COLO668 (cell line): ENCODE measurements around the gene CXorf49B.

Experiments used
- DNase-seq: peaks from one replicate; lab custom pipeline; 2025; ENCODE audit not compliant: unreplicated experiment; lab: John Stamatoyannopoulos, UW

Gene CXorf49B

DNA sequence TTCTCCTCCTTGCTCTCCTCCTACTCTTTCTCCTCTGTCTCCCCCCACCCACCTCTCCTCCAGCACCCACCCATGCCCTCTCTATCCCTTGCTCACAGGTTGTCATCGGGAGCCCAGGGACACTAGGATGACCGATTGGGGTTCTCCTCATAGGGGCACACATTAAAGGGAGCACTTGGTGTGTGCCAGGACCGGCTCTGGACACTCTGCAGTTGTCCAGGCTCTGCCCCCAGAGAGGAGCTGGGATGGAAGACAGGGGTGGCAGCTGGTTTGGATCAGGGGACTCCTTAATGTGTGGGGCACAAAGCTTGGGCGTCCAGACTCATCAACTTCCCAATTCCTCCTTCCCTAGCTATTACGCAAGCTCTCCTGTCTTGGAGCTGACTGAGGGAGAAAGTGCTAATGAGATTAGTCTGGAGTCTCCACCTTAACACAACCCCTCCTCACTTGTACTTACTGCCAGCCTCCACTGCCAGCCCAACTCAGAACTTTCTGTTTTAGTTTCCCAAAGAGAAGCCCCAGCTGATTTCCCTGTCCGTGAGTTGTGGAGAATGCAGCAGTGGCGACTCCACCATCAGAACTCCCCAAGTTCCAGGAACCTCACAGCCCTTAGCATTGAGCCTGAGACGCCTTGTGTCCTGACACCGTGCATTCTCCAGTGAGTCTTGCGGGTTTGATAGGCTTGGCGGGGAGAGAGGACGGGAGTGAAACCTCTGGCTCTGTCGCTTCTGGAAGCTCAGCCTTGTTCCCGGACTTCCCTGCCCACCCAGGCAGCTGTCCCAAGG, 52.2 kb downstream of the CXorf49B start:
- no peak for DNase-seq

DNA sequence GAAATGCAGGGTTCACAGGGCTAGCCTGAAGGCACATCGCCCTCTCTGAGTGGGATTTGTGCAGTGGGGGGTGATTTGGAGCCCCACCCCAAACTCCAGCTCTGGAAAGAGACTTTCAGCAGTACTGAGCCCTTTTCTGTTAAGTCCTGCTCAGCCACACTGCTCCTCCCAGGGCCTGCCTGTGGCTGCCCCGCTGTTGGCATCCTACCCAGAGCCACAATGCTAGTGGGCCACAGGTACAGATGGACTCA, 52.7 kb downstream of the CXorf49B start:
- DNase-seq: no peak
